NCI-H69 (cell line): Measurements from ENCODE around the gene PRKACB.
A peak's percentile ranks its signal among the peaks of the same experiment; 100 is the strongest.

Source experiments
- DNase-seq: peaks from one replicate; lab custom pipeline; 2025; lab: John Stamatoyannopoulos, UW

The PRKACB gene

DNA sequence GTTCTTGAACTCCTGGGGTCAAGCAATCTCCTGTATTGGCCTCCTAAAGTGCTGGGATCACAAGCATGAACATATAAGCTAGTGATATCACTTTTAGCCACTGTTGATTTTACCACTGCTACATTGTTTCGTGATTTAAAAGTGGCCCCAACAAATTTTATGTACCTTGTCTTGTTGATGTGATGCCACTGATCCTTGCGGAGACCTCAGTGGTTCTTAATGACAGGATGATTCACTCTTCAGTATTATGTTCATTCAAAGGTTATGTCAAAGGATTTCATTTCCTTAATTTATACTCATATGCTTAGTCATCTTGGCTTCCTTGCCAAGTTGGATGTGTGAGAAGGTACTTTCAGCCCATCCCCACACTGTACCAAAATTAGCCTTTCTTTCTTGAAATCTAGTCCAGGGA, 12.1 kb downstream of the PRKACB start:
- DNase-seq: peak; percentile 59

DNA sequence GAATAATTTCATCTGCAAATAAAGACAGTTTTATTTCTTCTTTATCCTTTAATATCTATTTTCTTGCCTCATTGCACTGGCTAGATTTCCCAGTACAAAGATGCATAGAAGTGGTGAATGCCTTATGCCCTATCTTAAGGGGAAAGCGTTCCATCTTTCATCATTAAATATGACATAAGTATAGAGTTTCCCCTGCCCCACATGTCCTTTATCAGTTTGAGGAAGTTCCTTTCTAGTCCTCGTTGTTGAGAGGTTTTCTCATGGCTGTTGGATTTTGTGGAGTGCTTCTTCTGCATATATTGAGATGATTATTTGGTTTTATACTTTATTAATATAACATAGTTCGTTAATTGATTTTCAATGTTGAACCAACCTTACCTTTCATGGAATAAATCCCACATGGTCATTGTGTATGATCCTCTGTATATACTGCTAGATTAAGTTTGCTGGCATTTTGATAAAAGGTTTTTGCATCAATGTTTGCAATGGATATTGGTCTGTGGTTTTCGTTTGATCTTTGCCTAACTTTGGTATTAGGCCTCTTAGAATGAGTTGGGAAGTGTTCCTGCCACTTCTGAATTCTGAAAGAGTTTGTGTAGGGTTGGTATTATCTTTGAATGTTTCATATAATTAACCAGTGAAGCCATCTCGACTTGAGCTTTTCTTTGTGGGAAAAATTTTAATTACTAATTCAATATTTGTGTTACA, 15.6 kb downstream of the PRKACB start:
- DNase-seq: peak; percentile 5

GRCh38 chr1:84162295-84162694, 18.2 kb downstream of the PRKACB start:
- DNase-seq: no peak

DNA sequence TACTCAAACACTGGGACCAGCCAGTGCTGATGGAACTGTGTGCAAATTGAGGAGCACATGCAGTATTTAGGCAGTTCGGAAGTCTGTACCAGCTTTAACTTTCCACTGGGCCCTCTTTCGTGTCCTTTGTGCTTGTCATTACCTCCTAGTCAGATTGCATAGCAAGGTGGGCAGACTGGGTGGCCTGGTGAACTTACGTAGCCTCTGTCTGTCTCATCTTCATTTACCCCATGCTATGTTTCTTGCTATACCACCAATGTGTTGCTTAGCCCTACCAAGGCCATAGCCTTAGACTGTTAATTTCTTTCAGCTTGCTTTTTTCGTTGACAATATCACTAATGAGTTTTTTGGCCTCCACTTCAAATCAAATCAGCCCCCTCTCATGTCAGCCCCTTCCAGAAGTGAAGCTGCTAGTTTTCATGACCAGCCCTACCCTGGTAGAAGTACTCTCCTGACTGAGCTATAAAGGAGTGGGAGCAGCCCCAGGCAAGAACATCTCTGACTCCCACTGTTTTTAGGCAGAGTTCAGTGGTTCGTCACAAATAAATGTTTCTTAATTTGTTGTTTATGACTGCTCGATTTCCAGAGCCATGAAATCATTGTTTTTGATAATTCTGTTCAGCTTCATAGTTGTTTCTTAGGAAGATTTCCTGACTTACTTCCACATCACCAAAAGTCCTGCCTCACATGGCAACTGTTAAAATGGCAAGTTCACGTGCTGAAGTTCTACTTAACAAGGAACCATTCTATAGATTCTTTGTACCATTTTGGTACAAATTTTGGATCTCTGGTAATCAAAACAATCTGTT, 19.3 kb downstream of the PRKACB start:
- peak; percentile 30 for DNase-seq

GRCh38 chr1:84164161-84164560, 20.1 kb downstream of the PRKACB start:
- DNase-seq: peak; percentile 72

DNA sequence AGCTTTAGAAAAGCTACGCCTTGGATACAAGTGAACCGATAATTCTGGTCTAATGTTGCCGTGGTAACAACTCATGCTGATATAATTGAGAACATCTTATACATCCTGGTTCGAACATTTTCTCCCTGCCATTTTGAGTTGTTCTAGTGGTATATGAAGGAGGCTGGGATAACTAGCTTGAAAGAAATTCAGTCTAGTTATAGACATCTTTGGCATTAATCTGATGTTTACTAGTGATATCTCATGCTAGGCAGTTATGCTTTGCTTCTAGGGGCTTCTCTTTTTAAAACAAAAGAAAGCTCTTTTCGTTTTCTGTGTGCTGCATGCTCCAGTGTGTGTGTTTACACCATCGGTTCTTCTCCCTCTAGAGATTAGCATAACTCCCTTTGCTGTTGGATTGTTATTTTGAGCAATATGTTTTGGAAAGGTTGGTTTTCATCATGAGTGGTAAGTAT, 20.5 kb downstream of the PRKACB start:
- DNase-seq: peak; percentile 78

DNA sequence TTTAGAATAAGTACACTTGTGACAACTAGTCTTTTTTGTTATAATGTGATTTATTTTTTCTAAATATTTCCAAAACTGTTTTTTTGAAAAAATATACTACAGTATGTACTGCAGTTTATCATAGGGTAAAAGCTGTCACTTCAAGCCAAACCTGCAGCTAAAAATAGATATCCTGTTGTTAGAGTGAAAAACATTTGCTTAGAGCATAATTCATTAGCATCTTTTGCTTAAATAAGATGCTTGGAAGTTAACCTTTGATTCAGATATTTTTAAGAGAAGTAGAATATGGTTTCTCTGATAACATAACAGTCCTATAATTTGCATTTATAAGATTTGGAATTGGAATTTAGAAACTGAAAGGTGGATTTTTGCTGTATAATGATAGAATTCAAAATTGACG, 21.5 kb downstream of the PRKACB start:
- peak; percentile 2 for DNase-seq

GRCh38 chr1:84166797-84167196, 22.7 kb downstream of the PRKACB start:
- DNase-seq: no peak

GRCh38 chr1:84168783-84169182, 24.7 kb downstream of the PRKACB start:
- DNase-seq: no peak

DNA sequence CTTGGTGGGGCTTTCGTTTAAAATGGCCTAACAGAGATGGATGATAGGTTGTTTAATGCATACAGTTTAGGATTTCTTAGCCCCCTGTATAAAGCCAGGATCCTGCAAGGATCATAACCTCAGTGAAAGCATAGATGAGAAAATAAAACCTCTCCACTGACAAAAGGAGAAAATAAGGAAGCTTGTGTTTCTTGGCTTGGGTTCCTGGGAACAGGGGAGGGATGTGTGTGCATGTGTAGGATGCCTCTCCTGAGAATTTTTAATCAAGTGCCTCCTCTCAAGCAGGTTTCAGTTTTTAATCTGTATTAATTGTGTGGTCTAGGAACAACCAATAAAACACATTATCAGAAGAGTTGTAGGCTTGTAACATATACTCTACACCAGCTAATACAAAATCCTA, 26.1 kb downstream of the PRKACB start:
- no peak for DNase-seq

GRCh38 chr1:84171481-84171880, 27.4 kb downstream of the PRKACB start:
- DNase-seq: no peak

DNA sequence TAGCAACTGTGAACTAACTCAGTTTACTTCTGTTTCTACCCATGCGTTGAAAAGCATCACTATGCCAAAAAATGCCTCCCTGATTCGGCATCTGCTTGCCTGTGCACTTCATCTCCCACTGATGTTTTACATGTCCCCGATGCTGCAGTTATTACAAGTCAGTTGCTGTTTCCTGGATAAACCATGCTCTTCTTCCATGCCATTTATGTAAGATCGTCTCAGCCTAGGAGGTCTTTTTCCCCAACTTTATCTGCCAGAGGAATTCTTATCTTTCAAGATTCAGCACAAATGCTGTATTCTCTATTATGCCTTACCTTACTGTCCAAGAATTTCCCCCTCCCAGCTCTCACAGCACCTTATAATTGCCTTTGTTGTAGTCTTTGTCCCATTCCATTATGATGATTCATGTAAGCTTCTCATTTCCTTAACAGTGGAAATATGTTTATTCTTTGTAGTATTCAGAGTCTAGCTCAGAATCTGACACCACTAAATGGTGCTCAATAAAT, 30.0 kb downstream of the PRKACB start:
- DNase-seq: peak; percentile 35

DNA sequence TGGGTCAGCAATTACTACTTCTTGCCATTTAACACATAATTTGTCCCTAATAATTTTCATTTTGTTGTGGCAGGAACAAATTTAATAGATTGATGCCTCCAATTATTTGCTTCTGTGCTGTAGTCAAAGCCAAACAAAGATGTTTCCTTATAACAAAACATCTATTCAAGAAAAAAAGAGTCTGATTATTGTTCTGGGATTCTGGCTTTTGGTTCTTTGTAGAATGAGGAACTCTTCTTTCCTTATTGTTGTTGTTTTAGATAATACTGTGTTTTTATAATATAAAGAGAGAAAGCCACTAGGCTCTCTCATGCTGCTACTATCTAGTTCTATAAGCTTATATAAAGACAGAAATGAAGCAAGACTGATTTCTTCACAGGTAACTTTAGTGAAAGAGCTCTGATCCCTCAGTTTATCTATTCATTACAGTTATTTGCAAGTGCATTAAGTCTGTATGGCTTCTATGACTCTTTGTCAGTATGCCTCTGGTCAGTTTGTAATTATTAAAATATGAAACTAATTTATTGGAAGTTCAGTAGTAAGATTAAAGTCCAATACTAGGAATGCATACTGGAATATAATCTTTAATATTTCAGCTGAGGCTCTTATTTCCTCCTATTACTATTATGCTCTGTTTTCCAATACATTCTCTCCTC, 37.4 kb downstream of the PRKACB start:
- no peak for DNase-seq

DNA sequence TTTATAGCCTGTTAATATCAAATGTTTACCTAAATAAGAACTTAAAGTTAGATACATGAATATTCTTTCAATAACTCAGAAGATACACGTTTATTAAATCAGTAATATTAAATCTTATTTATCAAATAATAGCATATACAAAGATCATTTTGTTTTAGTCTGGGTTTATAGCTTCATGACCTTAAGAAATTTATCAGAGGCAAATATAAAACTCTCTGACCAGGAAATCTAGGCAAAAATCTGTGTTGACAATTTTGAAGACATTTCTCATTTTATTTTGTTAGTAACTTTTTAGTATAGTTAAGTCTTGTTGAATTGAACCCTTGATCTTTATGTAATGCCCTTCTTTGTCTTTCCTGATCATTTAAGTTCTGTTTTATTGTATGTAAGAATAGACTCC, 46.4 kb downstream of the PRKACB start:
- no peak for DNase-seq

DNA sequence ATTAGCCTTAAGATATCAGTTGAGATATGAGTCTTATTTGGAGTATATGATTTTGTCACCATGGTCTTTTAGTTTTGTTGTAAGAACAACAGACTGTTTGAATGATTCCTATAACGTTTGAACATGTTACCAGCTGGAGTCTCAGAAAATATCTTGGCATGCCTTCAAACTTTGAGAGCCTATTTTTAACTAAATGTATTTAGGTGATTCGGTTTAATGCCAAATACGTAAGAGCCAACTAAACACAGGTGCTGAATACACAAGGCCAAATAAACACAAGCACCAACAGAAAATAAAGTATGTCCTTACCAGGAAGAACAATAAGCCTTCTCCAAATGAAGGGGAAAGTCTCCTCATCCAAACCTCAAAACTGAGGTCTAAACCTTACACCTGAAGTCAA, 48.6 kb downstream of the PRKACB start:
- DNase-seq: no peak

GRCh38 chr1:84198832-84199231, 54.8 kb downstream of the PRKACB start:
- no peak for DNase-seq

DNA sequence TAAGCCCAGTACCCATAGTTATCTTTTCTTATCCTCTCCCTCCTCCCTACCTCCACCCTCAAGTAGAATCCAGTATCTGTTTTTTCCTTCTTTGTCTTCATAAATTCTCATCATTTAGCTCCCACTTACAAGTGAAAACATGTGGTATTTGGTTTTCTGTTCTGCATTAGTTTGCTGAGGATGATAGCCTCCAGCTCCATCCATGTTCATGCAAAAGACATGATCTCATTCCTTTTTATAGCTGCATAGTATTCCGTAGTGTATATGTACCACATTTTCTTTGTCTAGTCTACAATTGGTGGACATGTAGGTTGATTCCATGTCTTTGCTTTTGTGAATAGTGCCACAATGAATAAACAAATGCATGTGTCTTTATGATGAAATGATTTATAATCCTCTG, 55.2 kb downstream of the PRKACB start:
- DNase-seq: no peak

DNA sequence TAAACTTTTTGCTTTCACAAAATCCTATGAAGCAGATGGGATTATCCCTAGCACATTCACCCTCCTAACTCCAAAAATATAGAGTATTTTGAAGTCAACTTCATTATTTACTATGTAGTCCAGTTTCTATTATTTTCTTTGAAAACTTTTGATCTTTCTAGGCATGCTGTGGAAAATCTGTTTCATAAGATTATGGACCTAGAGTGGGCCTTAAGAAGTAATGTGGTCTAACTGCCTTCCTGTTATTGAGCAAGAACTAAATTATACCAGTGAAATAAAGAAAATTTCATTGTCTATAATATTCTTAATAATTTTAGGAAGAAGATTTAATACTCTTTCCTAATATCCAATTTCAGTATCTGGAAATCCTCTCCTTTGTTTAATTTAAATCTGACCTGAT, 58.1 kb downstream of the PRKACB start:
- DNase-seq: no peak

DNA sequence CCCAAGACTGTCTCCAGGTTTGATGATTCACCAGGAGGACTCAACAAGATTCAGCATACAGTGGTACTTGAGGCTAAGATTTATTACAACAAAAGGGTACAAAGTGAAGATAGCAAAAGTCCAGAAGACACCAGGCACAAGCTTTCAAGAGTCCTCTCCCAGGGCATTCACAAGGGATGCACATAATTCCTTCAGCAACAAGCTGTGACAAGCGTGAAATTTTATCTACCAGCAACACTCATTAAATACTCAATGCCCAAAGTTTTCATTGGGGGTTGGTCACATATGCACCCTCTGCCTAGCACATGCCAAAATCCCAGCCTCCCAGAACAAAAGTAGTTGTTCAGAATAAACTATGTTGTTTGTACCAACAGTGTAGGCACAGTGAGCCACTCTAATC, 62.3 kb downstream of the PRKACB start:
- DNase-seq: no peak

DNA sequence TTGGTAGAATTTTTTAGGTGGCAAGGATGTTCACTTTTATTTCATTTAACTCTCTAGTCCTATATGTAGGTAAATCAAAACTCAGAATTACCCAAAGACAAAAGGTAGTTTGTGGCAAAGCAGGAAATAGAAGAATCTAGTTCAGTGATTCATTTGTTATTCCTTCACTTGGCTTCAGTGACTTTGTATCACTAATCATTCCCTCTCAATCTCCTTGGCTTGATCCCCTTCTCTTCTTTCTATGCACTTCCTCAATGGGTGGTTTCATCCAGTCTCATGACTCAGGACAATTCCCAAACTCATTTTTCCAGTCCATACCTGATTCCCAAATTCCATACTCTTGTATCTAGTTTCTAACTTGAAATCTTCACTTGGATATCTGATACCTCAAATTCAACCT, 64.9 kb downstream of the PRKACB start:
- DNase-seq: no peak

GRCh38 chr1:84214115-84214956, 70.3 kb downstream of the PRKACB start:
- no peak for DNase-seq

DNA sequence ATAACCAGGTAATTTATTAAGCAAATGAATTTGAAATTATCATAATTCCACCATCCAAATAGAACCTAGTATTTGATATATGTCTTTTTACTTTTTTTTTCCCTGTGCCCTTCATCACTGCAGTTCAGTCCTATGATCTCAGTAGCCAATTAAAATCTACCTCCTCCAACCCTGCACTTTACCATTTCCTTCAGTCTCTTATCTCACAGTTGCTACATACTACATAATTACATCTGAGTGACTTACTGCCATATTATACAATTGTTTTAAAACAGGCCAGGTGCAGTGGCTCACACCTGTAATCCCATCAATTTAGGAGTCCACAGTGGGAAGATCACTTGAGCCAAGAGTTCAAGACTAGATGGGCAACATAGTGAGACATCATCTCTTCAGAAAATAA, 73.2 kb downstream of the PRKACB start:
- no peak for DNase-seq
